HepG2 (cell line): ENCODE results near the gene OR8G1. TPM values are rescaled to one million over a fixed set of nuclear protein-coding genes. Genes with fewer than 3 reads are reported as not detected.

ENCODE experiments used
- ATAC-seq: fragments of 200-7000 bp; cut with Tn5 transposase; 3 replicates; pipeline ENCODE4 v1.9.1; 2020; ENCODE audit warnings: mild to moderate bottlenecking, moderate library complexity
- BruUV-seq: library from RNA; stranded (reverse); fragments of 400-500 nt; replicated peaks from 2 replicates; lab custom pipeline; 2021; lab: Mats Ljungman, UMichigan
- CTCF ChIA-PET: fragments of 300-600 bp; formaldehyde crosslinking; extraction: SDS; loops from one replicate; lab custom pipeline; 2021; ENCODE audit warnings: low total read pairs, inconsistent platforms, low intra/inter-chr PET ratio; lab: Yijun Ruan, JAX
- POLR2A ChIA-PET: fragments of 350-600 bp; sonication (Branson Sonifier 250); formaldehyde crosslinking; loops from one replicate; lab custom pipeline; 2020; ENCODE audit warnings: antibody characterized with exemption, inconsistent platforms; lab: Yijun Ruan, JAX
- DNase-seq: peaks from one replicate; pipeline ENCODE4 v3.0.0-alpha.2; 2015; ENCODE audit warnings: low spot score
- FAIRE-seq: peaks from 3 replicates; lab custom pipeline; 2011; peaks lifted over from hg19 to GRCh38; lab: Jason Lieb, UNC
- H2AFZ ChIP-seq: one replicate; pipeline ENCODE4 v1.6.1; 2011; ENCODE audit warnings: low read length, inconsistent platforms
- H3K27ac ChIP-seq: fragments of 300-600 bp; 3 replicates; pipeline ENCODE4 v1.8.0; 2011; ENCODE audit warnings: mixed run types, mild to moderate bottlenecking, mixed read lengths, low read length, inconsistent platforms; ENCODE audit not compliant: insufficient read depth; ENCODE audit errors: extremely low read length
- H3K27me3 ChIP-seq, 2 experiments: fragments of 200-600 bp in 1 of 2; 2 replicates in 1 of 2; 3 replicates in 1 of 2; pipeline versions ENCODE4 v1.6.0 to v1.8.0; 2011; ENCODE audit warnings: low read length in 2 of 2, mild to moderate bottlenecking in 2 of 2, moderate library complexity in 2 of 2, inconsistent platforms in 1 of 2; ENCODE audit not compliant: insufficient read depth in 2 of 2, control insufficient read depth in 1 of 2
- H3K36me3 ChIP-seq, 2 experiments: fragments of 200-600 bp in 1 of 2; replicated peaks in 1 of 2; 2 replicates in 1 of 2; 3 replicates in 1 of 2; pipeline versions ENCODE4 v1.5.1 to v1.8.0; 2011; ENCODE audit warnings: low read length in 2 of 2, inconsistent platforms in 1 of 2; ENCODE audit not compliant: insufficient read depth in 2 of 2, control insufficient read depth in 1 of 2
- H3K4me1 ChIP-seq: 2 replicates; pipeline ENCODE4 v1.5.1; 2012; ENCODE audit warnings: low read length, inconsistent platforms; ENCODE audit not compliant: insufficient read depth
- H3K4me2 ChIP-seq: 2 replicates; pipeline ENCODE4 v1.6.0; 2011; ENCODE audit warnings: low read depth, low read length, inconsistent platforms
- H3K4me3 ChIP-seq, 3 experiments: fragments of 200-600 bp in 1 of 3; sonication (generic), shearing (Covaris generic) in 1 of 3; replicated peaks in 1 of 3; 2 replicates each; pipeline ENCODE4 v1.5.1; 2011 to 2016; ENCODE audit warnings: low read length in 3 of 3, inconsistent platforms in 2 of 3, low read depth in 2 of 3, mild to moderate bottlenecking in 2 of 3, control low read depth in 1 of 3, mixed read lengths in 1 of 3; ENCODE audit not compliant: insufficient read depth in 1 of 3
- H3K79me2 ChIP-seq: one replicate; pipeline ENCODE4 v1.6.1; 2011; ENCODE audit warnings: low read length, inconsistent platforms; ENCODE audit not compliant: insufficient read depth
- H3K9ac ChIP-seq: 2 replicates; pipeline ENCODE4 v1.6.0; 2011; ENCODE audit warnings: mild to moderate bottlenecking, low read depth, low read length, inconsistent platforms; ENCODE audit not compliant: insufficient read depth
- H3K9me3 ChIP-seq: 2 replicates; pipeline ENCODE4 v1.5.1; 2012; ENCODE audit warnings: mild to moderate bottlenecking, low read length
- H4K20me1 ChIP-seq: 2 replicates; pipeline ENCODE4 v1.6.0; 2011; ENCODE audit warnings: inconsistent platforms, mild to moderate bottlenecking, low read length, moderate library complexity; ENCODE audit not compliant: insufficient read depth
- FOXM1 ChIP-seq: sonication (generic); formaldehyde crosslinking; IDR thresholded peaks from 2 replicates; pipeline ENCODE4 v1.5.0; 2020; ENCODE audit warnings: missing genetic modification reagents
- GZF1 ChIP-seq: sonication (generic); formaldehyde crosslinking; IDR thresholded peaks from 2 replicates; pipeline ENCODE4 v1.5.1; 2020; ENCODE audit warnings: mild to moderate bottlenecking, missing genetic modification reagents
- MEIS2 ChIP-seq: sonication (generic); formaldehyde crosslinking; IDR thresholded peaks from 2 replicates; pipeline ENCODE4 v1.9.0; 2021; ENCODE audit warnings: mild to moderate bottlenecking, missing genetic modification reagents
- MLX ChIP-seq: IDR thresholded peaks from 2 replicates; pipeline ENCODE4 v1.6.1; 2016
- MXI1 ChIP-seq: IDR thresholded peaks from 3 replicates; pipeline ENCODE4 v1.6.1; 2012; ENCODE audit warnings: low read depth, low read length, inconsistent platforms, borderline replicate concordance
- MYNN ChIP-seq: sonication (generic); formaldehyde crosslinking; IDR thresholded peaks from 2 replicates; pipeline ENCODE4 v1.4.0; 2020; ENCODE audit warnings: mild to moderate bottlenecking, low read depth, missing genetic modification reagents
- PCBP1 ChIP-seq: fragments of 200-400 bp; formaldehyde crosslinking; IDR thresholded peaks from 2 replicates; pipeline ENCODE4 v1.6.1; 2017; ENCODE audit warnings: mild to moderate bottlenecking, low read depth, low read length, borderline replicate concordance
- POLR2A ChIP-seq, 2 experiments: IDR thresholded peaks; 2 replicates each; pipeline ENCODE4 v1.6.1; 2011; ENCODE audit warnings: low read depth in 2 of 2, low read length in 2 of 2, mild to moderate bottlenecking in 1 of 2, moderate library complexity in 1 of 2; ENCODE audit not compliant: insufficient read depth in 1 of 2
- SMC3 ChIP-seq: IDR thresholded peaks from 2 replicates; pipeline ENCODE4 v1.6.1; 2011; ENCODE audit warnings: low read length, improper control_type of control experiment
- SPEN ChIP-seq: sonication (generic); formaldehyde crosslinking; IDR thresholded peaks from 2 replicates; pipeline ENCODE4 v1.5.1; 2020; ENCODE audit warnings: low read depth, mild to moderate bottlenecking, missing genetic modification reagents
- ZNF275 ChIP-seq: sonication (generic); formaldehyde crosslinking; IDR thresholded peaks from 2 replicates; pipeline ENCODE4 v1.8.0; 2022; ENCODE audit warnings: missing genetic modification reagents, mild to moderate bottlenecking, inconsistent platforms, borderline replicate concordance
- ZNF354B ChIP-seq: sonication (generic); formaldehyde crosslinking; IDR thresholded peaks from 2 replicates; pipeline ENCODE4 v1.8.0; 2022; ENCODE audit warnings: mild to moderate bottlenecking, missing genetic modification reagents
- ZNF367 ChIP-seq: sonication (generic); formaldehyde crosslinking; IDR thresholded peaks from 2 replicates; pipeline ENCODE4 v1.4.0; 2020; ENCODE audit warnings: missing genetic modification reagents, borderline replicate concordance
- WGBS: methylation state at CpG from one replicate; pipeline ENCODE4 v1.1.6; 2017; ENCODE audit warnings: low lambda C conversion rate; 5-methylcytosine and 5-hydroxymethylcytosine counted together
- in situ Hi-C: cut with HindIII; loops from 2 replicates; pipeline ENCODE4 v1.10.0; 2017; ENCODE audit warnings: low pct_unique_long_range_greater_than_20kb; ENCODE audit not compliant: extremely low pct_ligation_motif_present
- intact Hi-C: fragments of 100-400 bp; cut with micrococcal nuclease; formaldehyde crosslinking; loops from one replicate; pipeline ENCODE4 v1.10.0; 2022; ENCODE audit not compliant: unreplicated experiment
- polyA plus RNA-seq, 8 experiments: library from polyadenylated mRNA; depleted of rRNA in 3 of 8; stranded (reverse) in 7 of 8; unstranded in 1 of 8; fragments of >200 nt; fragmentation: Illumina TruSeq in 4 of 8; extraction: Trizol in 4 of 8; gene quantifications; 2 replicates each; pipeline versions ENCODE4 v1.2.1 to v1.2.3, GENCODE V29; 2011 to 2016; ENCODE audit warnings: low read depth in 4 of 8, missing spikeins in 1 of 8, mixed read lengths in 1 of 8; ENCODE audit not compliant: insufficient read depth in 1 of 8
- total RNA-seq, 5 experiments: library from RNA; depleted of rRNA; stranded (reverse); fragments of >200 nt; fragmentation: Illumina TruSeq; extraction: Trizol; gene quantifications; 2 replicates each; pipeline ENCODE4 v1.2.3, GENCODE V29; 2016; ENCODE audit warnings: low read depth in 1 of 5
- TF ChIP-seq, protein P1 (sequence below): sonication (generic); formaldehyde crosslinking; IDR thresholded peaks from 2 replicates; pipeline ENCODE4 v1.5.0; 2020; ENCODE audit warnings: mild to moderate bottlenecking, low read depth, missing genetic modification reagents, borderline replicate concordance

The OR8G1 gene
- total and polyA plus RNA-seq, 2 of the 13 experiments (the other 11 are each of a cell fraction or from before 2014, with no cell fraction given), result not detected

GRCh38 chr11:124211321-124211720, 29.6 kb upstream of the OR8G1 start (continued):
- no peak for TF ChIP-seq SMC3

DNA sequence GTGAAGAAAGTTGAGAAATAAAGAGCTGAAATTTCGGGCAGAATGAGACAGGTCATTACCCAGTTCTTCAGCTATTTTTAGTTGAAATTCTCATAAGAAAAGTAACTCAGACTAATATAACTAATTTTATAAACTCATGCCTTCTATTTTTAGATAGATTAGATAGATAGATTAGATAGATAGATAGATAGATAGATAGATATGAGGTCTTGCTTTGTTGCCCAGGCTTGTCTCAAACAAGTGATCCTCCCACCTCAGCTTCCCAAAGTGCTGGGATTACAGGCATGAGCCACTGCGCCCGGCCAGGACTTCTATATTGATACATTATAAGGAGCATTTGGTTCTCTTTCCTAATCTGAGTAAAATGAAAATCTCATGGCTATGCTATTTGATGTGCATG, 26.9 kb upstream of the OR8G1 start:
- POLR2A ChIA-PET, result no interaction called here
- H3K79me2 ChIP-seq, result no peaks in the 10 kb centered on the region
- intact Hi-C loops (no loop called here), in situ Hi-C loops (no loop called here)
- H2AFZ ChIP-seq, result no peak overlapping the region
- H3K9me3 ChIP-seq, result no peaks in the 10 kb centered on the region
- WGBS, result 2% methylated on average over 3 of the region's 3 CpGs
- H3K27ac ChIP-seq, result no peak overlapping the region
- no peak for FAIRE-seq
- BruUV-seq, result no TSS peak
- ATAC-seq, result no peak
- DNase-seq, result no peak
- no peaks in the 10 kb centered on the region for H4K20me1 ChIP-seq
- H3K36me3 ChIP-seq, result no peaks in the 10 kb centered on the region
- H3K9ac ChIP-seq, result no peak overlapping the region
- no peaks in the 10 kb centered on the region for H3K4me1 ChIP-seq
- TF ChIP-seq, protein P1, sequence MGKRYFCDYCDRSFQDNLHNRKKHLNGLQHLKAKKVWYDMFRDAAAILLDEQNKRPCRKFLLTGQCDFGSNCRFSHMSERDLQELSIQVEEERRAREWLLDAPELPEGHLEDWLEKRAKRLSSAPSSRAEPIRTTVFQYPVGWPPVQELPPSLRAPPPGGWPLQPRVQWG (CRISPR knock-in tag), result no peak
- no peak for TF ChIP-seq ZNF354B (CRISPR knock-in tag)
- TF ChIP-seq MEIS2 (CRISPR knock-in tag), result no peak
- no peak for TF ChIP-seq MXI1
- TF ChIP-seq MLX, result no peak
- TF ChIP-seq MYNN (CRISPR knock-in tag), result no peak
- TF ChIP-seq FOXM1 (CRISPR knock-in tag), result no peak
- TF ChIP-seq ZNF367, result no peak
- no peak for TF ChIP-seq PCBP1
- TF ChIP-seq ZNF275 (CRISPR knock-in tag), result no peak
- no peak for TF ChIP-seq SPEN
- TF ChIP-seq GZF1, result no peak
- TF ChIP-seq POLR2A (IDR thresholded peaks at IDR 0.05; ENCODE audit: insufficient read depth in 1 of 2, low read depth in 2 of 2, low read length in 2 of 2), result no peak
- H3K4me3 ChIP-seq, result no peak overlapping the region
- CTCF ChIA-PET, result no interaction called here
- no peak overlapping the region for H3K4me2 ChIP-seq
- H3K27me3 ChIP-seq, result no peaks in the 10 kb centered on the region; a peak in 1 of 5 replicates
